Measurements from ENCODE around the gene GPR137B.

DNA sequence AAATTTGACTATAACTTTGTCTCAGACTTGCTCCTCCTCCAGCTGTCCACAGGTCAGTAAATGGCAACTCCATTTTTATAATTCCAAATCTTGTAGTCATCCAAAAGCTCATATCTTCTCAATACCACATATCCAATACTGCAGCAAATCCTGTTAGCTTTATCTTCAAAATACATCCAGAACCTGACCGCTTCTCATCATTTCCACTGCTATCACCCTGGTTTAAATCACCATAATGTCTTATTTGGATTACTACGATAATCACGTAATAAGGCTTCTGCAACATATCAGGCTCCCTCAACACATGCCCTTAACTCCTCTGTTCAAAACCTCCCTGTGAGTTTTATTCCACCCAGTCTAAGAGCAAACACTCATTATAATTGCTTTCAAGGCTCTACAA lies 104.9 kb downstream of the GPR137B start:
- TF ChIP-seq POLR2A (IDR thresholded peaks at IDR 0.05; ENCODE audit: low read depth, low read length) (no peak), RCOR1 (IDR thresholded peaks at IDR 0.05; ENCODE audit: insufficient replicate concordance, low read length) (no peak), RFX5 (IDR thresholded peaks at IDR 0.05; ENCODE audit: low read depth, low read length) (no peak), RAD21 (IDR thresholded peaks at IDR 0.05; ENCODE audit: low read length) (no peak), MAZ (IDR thresholded peaks at IDR 0.05; ENCODE audit: borderline replicate concordance, low read depth, low read length) (no peak), NFE2L2 (IDR thresholded peaks at IDR 0.05; ENCODE audit: low read depth, low read length) (no peak)
- TF ChIP-seq, protein P1, sequence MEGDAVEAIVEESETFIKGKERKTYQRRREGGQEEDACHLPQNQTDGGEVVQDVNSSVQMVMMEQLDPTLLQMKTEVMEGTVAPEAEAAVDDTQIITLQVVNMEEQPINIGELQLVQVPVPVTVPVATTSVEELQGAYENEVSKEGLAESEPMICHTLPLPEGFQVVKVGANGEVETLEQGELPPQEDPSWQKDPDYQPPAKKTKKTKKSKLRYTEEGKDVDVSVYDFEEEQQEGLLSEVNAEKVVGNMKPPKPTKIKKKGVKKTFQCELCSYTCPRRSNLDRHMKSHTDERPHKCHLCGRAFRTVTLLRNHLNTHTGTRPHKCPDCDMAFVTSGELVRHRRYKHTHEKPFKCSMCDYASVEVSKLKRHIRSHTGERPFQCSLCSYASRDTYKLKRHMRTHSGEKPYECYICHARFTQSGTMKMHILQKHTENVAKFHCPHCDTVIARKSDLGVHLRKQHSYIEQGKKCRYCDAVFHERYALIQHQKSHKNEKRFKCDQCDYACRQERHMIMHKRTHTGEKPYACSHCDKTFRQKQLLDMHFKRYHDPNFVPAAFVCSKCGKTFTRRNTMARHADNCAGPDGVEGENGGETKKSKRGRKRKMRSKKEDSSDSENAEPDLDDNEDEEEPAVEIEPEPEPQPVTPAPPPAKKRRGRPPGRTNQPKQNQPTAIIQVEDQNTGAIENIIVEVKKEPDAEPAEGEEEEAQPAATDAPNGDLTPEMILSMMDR (conservative IDR thresholded peaks at IDR 0.05; ENCODE audit: low read depth, low read length): no peak
- TF ChIP-seq, protein P2, sequence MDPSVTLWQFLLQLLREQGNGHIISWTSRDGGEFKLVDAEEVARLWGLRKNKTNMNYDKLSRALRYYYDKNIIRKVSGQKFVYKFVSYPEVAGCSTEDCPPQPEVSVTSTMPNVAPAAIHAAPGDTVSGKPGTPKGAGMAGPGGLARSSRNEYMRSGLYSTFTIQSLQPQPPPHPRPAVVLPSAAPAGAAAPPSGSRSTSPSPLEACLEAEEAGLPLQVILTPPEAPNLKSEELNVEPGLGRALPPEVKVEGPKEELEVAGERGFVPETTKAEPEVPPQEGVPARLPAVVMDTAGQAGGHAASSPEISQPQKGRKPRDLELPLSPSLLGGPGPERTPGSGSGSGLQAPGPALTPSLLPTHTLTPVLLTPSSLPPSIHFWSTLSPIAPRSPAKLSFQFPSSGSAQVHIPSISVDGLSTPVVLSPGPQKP (IDR thresholded peaks at IDR 0.05; ENCODE audit: borderline replicate concordance, low read depth, low read length): no peak
